ENCODE measurements around the gene PARN.
"Not testable (repeated sequence)": the region's sequence is repeated elsewhere in the genome, so short reads cannot be mapped to it uniquely, and the experiment has no call there.

PARN gene

DNA sequence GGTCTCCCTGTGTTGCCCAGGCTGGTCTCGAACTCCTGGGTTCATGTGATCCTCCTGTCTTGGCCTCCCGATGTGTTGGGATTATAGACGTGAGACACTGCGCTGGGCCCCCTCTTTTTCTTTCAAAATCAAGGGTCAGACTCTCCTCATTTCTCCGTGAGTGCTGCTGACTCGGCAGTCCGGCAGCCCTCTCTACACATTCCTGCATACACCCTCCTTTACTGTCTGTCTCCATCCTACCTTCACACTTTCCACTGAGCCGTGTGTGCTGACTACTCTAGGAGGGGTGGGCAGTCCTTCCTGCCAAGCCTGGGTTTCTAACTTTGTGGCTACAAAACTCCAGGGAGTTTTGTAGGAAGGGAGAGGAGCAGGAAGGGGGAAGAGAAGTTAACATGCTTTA lies 195.2 kb downstream of the PARN start:
- Mint-ChIP-seq H3K36me3 (peaks cover 15% of the 10 kb centered on the region), H3K27ac (no peak overlapping the region), H3K4me1 (peaks cover 41% of the 10 kb centered on the region), H3K4me3 (no peak overlapping the region), H3K9me3 (no peaks in the 10 kb centered on the region), H3K27me3 (no peaks in the 10 kb centered on the region)
- CTCF ChIA-PET, result no interaction called here
- no peak for DNase-seq

DNA sequence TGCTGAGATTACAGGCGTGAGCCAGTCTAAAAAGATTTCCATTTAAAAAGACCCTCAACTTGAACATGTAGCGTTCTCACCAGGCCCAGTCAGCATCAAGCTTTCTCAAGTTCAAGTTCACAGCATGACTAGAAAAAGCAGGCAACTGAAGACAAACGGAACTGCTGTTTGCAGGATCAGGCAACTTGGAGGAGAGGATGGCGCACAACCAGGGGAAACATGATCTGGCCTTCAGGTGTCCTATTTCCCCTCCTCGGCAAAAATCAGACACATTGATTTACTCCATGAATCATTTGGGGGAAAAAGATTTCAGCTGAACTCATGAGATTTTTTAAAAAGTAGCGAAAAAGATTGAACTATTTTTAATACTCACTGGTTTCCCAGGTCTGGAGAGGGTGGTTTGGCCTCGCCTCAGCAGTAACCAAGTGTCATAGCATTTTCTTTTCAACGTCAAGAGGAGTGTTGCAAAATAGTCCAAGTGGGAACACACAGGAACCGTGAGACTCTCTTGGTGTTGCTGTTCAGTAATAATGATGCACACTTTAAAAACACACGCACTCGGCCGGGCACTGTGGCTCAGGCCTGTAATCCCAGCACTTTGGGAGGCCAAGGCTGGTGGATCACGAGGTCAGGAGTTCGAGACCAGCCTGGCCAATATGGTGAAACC lies 201.0 kb downstream of the PARN start:
- H3K27me3 Mint-ChIP-seq, H3K9me3 Mint-ChIP-seq, DNase-seq, H3K36me3 Mint-ChIP-seq, H3K27ac Mint-ChIP-seq, H3K4me3 Mint-ChIP-seq, H3K4me1 Mint-ChIP-seq, CTCF ChIA-PET: not testable (repeated sequence)

DNA sequence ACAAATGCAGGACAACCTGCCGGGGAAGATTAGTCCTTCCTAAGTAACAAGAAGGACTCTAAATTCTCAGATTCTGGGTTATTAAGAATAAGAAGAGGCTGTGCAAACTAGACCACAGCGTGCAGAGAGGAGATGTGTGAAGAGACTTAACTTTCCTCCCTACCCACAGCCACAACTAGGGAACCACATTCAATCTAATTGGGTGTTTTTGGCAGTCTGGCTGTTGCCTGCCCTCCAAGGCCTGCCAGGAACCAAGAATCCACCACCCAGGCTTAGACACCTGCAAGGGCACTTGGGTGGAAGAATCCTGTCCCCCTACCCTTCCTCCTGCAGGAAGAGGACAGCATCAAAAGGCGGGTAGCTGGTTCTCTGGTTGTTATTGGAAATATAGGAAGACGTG lies 202.0 kb downstream of the PARN start:
- Mint-ChIP-seq H3K4me3 (no peak overlapping the region), H3K27ac (no peak overlapping the region), H3K9me3 (no peaks in the 10 kb centered on the region), H3K36me3 (peaks cover 6% of the 10 kb centered on the region), H3K27me3 (no peaks in the 10 kb centered on the region), H3K4me1 (no peaks in the 10 kb centered on the region)
- CTCF ChIA-PET, result no interaction called here
- DNase-seq, result no peak

DNA sequence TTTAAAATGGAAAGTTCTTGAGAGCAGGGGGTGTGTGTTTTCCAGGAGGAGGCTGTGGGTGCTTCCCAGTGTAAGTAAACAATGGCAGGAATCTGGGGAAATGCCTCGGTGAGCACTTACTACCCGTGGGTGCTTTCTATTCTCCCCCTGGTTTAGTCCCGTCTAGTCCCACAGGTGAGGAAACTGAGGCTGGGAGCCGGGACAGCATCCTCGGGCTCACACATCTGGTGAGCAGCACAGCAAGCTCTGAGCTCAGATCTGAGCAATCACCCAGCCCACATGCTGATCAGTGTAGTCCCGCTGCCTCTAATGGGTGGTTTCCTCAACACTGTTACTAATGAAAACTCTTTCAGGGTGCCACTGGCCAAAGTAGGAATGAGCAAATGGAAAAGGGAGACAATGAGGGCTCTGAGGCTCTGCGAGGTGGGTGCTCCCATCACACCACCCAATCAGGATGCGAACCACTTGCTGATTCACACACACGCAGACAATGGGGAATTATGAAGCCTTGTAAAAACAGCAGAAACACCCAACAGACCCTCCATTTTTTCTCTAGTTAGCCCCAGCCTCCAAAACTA lies 202.6 kb downstream of the PARN start:
- Mint-ChIP-seq H3K27me3 (no peaks in the 10 kb centered on the region), H3K4me1 (no peaks in the 10 kb centered on the region), H3K9me3 (no peaks in the 10 kb centered on the region), H3K36me3 (peaks cover 5% of the 10 kb centered on the region), H3K4me3 (no peak overlapping the region), H3K27ac (no peak overlapping the region)
- DNase-seq, result no peak
- CTCF ChIA-PET, result no interaction called here

DNA sequence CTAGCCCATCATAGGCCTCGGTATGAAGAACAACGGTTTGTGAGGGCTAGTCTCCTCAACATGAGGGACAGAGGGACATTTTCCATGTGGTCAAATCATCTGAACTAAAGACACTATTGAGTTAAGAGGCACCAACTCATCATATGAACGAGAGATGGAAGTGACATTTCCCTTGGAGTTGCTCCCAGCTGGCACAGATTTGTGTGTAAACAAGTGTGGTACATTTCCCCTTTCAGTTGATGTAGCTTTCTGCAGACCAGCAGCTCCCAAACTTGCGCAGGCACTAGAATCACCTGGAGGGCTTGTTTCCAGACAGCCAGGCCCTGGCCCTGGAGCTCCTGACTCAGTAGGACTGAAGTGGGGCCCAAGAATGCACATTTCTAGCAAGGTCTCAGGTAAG lies 205.5 kb downstream of the PARN start:
- no peaks in the 10 kb centered on the region for H3K4me1 Mint-ChIP-seq
- H3K9me3 Mint-ChIP-seq, result no peaks in the 10 kb centered on the region
- no peak for DNase-seq
- H3K27ac Mint-ChIP-seq, result no peak overlapping the region
- H3K36me3 Mint-ChIP-seq, result no peaks in the 10 kb centered on the region
- CTCF ChIA-PET, result no interaction called here
- H3K4me3 Mint-ChIP-seq, result no peak overlapping the region
- no peaks in the 10 kb centered on the region for H3K27me3 Mint-ChIP-seq

DNA sequence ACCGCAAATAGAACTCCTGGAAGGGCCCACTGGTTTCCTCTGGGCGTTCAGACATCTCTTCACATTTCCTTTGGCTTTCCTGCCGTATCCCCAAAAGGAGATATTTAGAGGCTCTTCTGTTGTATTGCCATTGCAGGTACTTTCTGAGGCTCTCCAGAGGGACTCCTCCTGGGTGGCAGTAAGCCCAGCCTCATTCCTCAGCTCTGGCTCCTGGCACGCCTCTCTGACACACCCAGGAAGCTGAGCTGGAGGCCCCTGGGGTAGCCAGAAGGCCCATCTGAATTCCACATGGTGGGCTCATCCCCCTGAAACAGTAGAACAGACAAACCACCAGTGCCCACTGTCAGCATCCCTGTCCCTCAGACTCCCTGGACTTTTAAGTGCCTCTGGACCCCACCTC lies 206.7 kb downstream of the PARN start:
- no peaks in the 10 kb centered on the region for H3K27me3 Mint-ChIP-seq
- H3K36me3 Mint-ChIP-seq, result no peaks in the 10 kb centered on the region
- no peak overlapping the region for H3K27ac Mint-ChIP-seq
- CTCF ChIA-PET, result no interaction called here
- H3K4me1 Mint-ChIP-seq, result no peaks in the 10 kb centered on the region
- no peak overlapping the region for H3K4me3 Mint-ChIP-seq
- DNase-seq, result no peak
- H3K9me3 Mint-ChIP-seq, result no peaks in the 10 kb centered on the region

DNA sequence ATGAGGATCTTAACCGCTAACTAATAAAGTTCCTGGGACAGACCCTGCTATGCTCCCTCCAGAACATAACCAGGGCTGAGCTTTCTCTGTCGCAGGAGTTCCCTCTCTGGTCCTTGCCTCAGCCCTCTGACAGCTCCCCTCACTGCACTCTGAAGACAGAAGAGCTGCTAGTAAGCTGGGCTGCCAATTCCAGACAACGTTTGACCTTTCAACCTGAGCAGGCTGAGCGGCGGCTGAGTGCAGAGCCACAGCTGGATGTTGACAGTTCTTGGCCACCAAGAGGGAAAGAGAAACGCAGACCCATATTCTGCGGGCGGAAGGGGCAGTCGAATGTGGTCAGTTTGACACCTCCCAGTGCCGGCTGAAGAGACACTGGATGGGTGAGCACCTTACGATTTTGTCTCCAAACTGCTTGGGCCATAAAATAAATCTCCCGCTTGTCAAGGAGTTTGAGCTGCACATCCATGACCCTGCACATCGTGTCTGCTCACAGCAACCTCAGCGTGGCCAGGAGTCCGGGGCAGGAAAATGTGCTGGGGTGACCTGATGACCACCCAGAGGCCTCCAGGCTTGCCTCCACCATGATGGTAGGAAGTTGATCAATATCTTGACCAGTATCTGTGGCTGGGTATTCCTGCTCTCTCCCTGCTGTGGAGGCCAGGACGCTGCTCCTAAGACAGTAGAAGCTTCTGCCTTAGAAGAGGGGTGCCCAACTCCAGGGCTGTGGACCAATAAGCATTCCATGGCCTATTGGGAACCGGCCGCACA lies 209.2 kb downstream of the PARN start:
- Mint-ChIP-seq H3K4me3 (no peak overlapping the region), H3K4me1 (no peaks in the 10 kb centered on the region), H3K27me3 (no peaks in the 10 kb centered on the region), H3K9me3 (no peaks in the 10 kb centered on the region), H3K36me3 (no peaks in the 10 kb centered on the region), H3K27ac (no peak overlapping the region)
- no peak for DNase-seq
- CTCF ChIA-PET, result no interaction called here

DNA sequence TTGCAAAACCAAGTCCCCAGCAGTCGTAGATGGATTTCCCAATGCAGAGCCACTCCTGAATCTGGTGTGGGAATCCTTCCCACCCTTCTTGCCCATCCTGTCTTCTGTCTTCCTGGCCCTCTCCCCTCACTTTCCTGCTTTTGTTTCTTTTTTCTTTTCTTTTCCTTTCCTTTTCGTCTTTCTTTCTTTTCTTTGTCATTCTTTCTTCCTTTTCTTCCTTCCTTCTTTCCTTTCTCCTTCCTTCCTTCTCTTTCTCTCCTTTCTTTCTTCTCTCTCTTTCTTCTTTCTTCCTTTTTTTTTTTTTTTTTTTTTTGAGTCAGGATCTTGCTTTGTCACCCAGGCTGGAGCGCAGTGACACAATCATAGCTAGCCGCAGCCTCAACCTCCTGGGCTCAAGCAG lies 209.8 kb downstream of the PARN start:
- H3K4me3 Mint-ChIP-seq, H3K9me3 Mint-ChIP-seq, H3K4me1 Mint-ChIP-seq, H3K27me3 Mint-ChIP-seq, DNase-seq, H3K36me3 Mint-ChIP-seq, H3K27ac Mint-ChIP-seq, CTCF ChIA-PET: not testable (repeated sequence)

DNA sequence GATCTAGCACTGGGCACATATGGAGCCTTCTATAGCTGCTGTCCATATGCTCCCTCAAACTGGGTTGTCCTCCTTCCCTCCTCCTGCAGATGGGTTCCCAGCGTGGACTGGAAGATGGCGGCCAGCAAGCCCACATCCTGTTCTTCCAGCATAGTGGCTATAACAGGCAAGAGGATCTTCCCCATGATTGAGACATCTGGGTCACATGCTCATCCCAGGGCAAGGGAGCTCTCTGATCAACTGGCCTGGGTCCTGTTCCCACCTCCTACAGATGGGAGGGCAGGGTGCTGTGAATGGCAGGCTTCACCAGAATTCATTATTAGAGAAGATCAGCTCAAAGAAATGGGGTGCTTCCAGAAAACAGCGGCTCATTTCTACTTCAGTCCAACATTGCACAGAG lies 210.2 kb downstream of the PARN start:
- H3K4me1 Mint-ChIP-seq, result no peaks in the 10 kb centered on the region
- CTCF ChIA-PET, result no interaction called here
- no peaks in the 10 kb centered on the region for H3K27me3 Mint-ChIP-seq
- no peak overlapping the region for H3K27ac Mint-ChIP-seq
- DNase-seq, result no peak
- no peak overlapping the region for H3K4me3 Mint-ChIP-seq
- H3K9me3 Mint-ChIP-seq, result no peaks in the 10 kb centered on the region
- no peaks in the 10 kb centered on the region for H3K36me3 Mint-ChIP-seq

DNA sequence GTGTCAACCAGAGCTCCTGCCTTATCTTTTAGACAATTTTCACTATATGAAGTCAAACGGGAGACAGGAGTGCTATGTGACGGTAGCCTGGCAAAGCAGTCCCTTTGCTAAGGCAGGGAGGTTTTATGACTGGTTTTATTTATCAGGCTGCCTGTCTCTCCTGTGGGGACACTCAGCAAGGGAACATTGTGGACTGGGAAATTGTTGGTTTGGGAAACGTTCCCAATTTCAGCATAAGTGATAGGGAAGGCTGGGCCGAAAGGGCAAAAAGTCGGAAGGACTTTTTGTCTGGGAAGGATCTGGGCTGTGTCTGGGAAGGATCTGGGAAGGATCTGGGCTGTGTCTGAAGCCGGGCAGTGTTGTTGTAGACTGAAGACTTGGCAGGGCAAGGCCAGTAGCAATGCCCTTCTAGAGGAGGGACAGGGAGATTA lies 211.2 kb downstream of the PARN start:
- H3K36me3 Mint-ChIP-seq, result no peaks in the 10 kb centered on the region
- H3K27ac Mint-ChIP-seq, result no peak overlapping the region
- DNase-seq, result no peak
- H3K4me3 Mint-ChIP-seq, result no peak overlapping the region
- no peaks in the 10 kb centered on the region for H3K9me3 Mint-ChIP-seq
- no peaks in the 10 kb centered on the region for H3K4me1 Mint-ChIP-seq
- CTCF ChIA-PET, result no interaction called here
- no peaks in the 10 kb centered on the region for H3K27me3 Mint-ChIP-seq

DNA sequence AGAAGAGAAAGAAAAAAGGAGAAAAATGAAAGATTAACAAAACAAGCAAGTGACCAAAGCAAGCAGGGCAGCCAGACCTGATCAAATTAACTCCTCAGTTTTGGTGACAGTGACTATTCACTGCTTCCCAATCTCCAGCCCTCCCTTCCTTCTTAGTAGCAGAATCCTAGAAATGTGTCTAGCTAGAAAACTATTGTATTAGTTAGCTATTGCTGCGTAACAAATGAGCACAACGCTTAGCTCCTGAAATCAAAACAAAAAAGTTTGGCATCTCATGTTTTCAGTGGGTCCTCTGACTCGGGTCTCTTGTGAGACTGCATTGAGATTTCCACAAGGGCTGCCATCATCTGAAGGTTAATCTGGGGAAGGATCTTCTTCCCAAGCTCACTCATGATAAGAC lies 213.9 kb downstream of the PARN start:
- DNase-seq, result no peak
- Mint-ChIP-seq H3K4me1 (no peaks in the 10 kb centered on the region), H3K27ac (no peak overlapping the region), H3K4me3 (no peak overlapping the region), H3K9me3 (no peaks in the 10 kb centered on the region), H3K27me3 (no peaks in the 10 kb centered on the region), H3K36me3 (no peaks in the 10 kb centered on the region)
- CTCF ChIA-PET, result no interaction called here

DNA sequence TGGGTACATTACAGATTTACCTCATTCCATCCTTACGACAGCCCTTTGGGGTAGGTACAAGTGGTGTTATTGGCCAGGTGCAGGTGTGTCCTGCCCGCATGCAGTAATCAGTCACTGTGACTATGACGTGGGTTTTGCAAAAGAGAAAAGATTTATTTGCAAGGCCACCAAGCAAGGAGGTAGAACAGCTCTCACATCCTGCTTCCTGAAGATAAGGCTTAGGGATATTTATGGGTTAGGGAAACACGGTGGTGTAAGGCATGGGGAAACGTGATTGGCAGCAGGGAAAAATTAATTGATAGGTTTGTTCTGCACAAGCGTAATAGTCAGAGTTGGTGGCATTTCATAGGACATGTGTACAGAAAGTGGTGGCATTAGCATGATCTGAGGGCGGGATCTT lies 214.8 kb downstream of the PARN start:
- Mint-ChIP-seq H3K27ac (no peak overlapping the region), H3K9me3 (no peaks in the 10 kb centered on the region), H3K4me1 (no peaks in the 10 kb centered on the region), H3K36me3 (no peaks in the 10 kb centered on the region), H3K27me3 (no peaks in the 10 kb centered on the region), H3K4me3 (no peak overlapping the region)
- CTCF ChIA-PET, result no interaction called here
- DNase-seq, result no peak

DNA sequence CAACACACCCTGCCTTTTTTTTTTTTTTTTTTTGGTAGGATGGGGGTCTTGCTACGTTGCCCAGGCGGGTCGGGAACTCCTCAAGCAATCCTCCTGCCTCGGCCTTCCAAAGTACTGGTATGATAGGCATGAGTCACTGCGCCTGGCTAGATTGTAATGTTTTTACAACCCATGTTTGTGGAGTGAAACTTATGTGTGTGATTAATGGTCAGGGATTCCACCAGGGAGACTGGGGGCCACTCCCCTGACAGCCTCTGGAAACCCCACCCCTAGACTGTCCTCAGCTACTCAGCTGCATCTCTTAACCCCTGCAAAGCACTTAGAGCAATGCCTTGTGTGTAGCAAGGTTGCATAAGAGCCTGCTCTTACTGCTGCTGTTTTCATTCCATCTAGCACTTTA lies 220.5 kb downstream of the PARN start:
- Mint-ChIP-seq H3K27me3 (no peaks in the 10 kb centered on the region), H3K27ac (no peak overlapping the region), H3K4me1 (peaks cover 4% of the 10 kb centered on the region), H3K9me3 (no peaks in the 10 kb centered on the region), H3K4me3 (no peak overlapping the region), H3K36me3 (no peaks in the 10 kb centered on the region)
- CTCF ChIA-PET, result no interaction called here
- no peak for DNase-seq

DNA sequence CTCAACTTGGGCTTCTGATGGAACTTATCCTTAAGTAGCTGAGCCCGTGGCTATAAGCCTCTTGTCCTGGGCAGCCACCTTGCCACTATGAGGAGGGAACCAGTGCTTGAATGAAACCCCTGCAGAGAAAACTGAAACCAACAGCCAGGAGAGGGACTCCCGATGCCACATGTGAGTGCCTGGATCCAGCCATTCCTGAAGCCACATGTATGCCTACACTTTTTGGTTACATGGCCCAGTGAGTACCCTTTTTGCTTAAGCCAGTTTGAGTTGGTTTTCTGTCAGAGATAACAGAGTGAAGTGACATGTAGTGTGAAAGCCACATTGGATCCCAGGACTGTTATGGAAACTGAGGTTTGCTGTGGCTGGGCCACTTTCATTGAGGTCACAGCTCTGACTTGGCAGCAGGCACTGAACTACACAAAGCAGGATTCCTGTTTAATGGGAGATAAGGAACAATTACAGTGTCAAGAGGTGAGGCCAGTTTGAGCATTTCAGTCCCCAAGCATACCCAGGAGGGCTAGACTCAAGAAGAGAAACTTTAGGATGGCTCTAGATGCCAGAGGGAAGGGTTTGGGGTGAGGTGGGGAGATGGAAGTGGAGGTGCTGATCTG lies 222.2 kb downstream of the PARN start:
- Mint-ChIP-seq H3K4me1 (peaks cover 4% of the 10 kb centered on the region), H3K27me3 (no peaks in the 10 kb centered on the region), H3K36me3 (no peaks in the 10 kb centered on the region), H3K27ac (no peak overlapping the region), H3K4me3 (no peak overlapping the region), H3K9me3 (no peaks in the 10 kb centered on the region)
- CTCF ChIA-PET, result no interaction called here
- no peak for DNase-seq
